Colon (tissue), 2 donors: ENCODE measurements around the gene SHMT2.

Experiments
- FAIRE-seq: peaks from 2 replicates; lab custom pipeline; 2012; peaks lifted over from hg19 to GRCh38; lab: Jason Lieb, UNC
- donor health status: control.
- donor health status: control.

SHMT2 gene

DNA sequence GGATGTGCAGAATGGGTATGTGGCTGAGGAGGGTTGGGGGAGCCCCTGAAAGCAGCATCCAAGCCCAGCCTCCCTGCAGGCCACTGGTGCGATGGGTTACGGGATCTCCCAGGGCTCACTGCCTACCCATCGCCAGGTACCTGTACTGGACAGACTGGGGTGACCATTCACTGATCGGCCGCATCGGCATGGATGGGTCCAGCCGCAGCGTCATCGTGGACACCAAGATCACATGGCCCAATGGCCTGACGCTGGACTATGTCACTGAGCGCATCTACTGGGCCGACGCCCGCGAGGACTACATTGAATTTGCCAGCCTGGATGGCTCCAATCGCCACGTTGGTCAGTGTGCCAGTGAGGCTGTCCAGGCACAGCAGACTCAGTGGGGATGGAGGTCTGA is 31.2 kb upstream of the SHMT2 start:
- FAIRE-seq: no peak

DNA sequence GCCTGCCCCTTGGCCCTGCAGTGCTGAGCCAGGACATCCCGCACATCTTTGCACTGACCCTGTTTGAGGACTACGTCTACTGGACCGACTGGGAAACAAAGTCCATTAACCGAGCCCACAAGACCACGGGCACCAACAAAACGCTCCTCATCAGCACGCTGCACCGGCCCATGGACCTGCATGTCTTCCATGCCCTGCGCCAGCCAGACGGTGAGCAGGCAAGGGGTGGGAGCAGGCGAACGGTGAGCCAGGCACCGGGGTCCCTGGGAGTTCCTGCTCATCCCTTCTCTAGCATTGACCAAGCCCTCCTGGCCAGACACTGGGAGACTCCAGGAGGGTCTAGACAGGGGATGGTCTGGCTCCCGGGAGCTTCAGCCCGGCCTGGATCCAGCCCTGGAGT is 30.3 kb upstream of the SHMT2 start:
- no peak for FAIRE-seq

DNA sequence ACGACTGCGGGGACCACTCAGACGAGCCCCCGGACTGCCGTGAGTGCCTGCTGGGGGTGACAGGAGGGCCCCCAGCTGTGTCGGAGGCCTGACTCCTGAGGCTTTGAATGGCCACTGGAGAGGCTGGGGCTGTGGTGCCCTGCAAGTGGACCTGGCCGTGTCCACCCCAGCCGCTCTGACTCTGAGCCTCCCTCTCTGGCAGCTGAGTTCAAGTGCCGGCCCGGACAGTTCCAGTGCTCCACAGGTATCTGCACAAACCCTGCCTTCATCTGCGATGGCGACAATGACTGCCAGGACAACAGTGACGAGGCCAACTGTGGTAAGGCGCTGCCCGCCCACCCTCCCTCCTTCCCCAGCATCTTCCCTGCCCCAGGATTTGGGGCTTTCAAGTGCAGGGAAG is 29.0 kb upstream of the SHMT2 start:
- no peak for FAIRE-seq

DNA sequence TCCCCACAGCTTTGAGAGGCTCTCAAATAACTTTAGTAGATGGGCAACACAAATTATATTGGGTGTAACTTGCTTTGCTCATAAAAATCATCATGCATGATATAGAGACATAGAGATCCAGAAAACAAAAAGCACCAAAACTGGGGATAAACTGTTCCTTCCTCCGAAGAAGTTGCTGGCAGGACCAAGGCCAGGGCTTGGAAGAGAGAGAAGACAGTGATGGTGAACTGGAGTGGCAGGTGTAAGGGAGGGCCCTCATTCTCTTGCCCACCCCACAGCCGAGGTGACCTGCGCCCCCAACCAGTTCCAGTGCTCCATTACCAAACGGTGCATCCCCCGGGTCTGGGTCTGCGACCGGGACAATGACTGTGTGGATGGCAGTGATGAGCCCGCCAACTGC is 28.3 kb upstream of the SHMT2 start:
- FAIRE-seq: no peak

DNA sequence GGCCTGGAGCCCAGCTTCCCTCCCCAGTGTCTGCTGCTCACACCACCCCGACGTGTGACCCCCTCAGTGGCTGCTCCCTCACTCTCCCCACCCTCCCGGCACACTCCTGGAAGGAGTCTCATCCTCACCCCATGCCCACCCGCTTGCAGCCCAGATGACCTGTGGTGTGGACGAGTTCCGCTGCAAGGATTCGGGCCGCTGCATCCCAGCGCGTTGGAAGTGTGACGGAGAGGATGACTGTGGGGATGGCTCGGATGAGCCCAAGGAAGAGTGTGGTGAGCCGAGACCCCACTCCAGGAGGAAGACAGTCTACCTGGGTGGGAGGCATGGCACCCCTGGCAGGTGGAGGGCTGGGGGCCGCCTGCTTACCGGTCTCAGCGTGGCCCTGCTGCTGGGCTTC is 27.9 kb upstream of the SHMT2 start:
- FAIRE-seq: no peak

DNA sequence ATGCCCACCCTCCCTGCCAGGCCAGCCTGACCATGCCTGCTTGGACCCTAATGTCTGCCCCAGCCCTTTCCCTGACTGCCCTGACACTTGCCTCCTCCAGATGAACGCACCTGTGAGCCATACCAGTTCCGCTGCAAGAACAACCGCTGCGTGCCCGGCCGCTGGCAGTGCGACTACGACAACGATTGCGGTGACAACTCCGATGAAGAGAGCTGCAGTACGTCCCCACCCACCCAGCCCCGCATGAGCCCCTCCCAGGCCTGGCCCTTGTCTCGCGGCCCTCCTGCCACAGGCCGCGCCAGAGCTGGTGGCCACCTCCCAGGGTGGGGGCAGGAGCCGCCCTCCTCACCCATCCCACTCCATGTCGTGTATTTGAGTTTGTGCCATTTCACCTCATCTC is 27.2 kb upstream of the SHMT2 start:
- FAIRE-seq: no peak

DNA sequence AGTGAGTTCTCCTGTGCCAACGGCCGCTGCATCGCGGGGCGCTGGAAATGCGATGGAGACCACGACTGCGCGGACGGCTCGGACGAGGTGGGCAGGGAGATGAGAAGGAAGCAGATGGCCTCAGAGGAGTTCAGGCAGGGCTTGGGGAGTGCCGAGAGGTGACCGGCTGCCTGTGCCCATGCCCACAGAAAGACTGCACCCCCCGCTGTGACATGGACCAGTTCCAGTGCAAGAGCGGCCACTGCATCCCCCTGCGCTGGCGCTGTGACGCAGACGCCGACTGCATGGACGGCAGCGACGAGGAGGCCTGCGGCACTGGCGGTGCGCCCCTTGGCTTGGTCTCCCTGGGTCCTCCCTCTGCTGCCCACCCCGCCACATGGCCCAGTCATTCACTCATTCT is 26.3 kb upstream of the SHMT2 start:
- FAIRE-seq: no peak

DNA sequence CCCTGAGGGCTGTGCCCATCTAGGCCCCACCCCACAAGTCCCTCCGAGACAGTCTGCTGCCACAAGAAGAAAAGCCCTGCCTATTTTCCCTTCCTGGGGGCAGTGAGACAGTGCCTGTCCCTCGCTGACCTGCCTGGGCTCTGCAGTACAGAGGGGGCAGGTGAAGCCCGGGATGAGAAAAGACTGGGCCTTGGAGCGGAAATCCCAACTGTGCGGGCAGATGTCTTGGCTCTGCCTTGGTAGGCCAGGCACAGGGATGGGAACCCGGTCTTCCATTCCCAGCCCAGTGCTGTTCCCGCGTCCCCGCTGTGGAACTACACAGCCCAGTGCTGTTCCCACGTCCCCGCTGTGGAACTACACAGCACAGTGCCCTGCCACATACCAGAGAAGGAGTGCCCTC is 25.7 kb upstream of the SHMT2 start:
- FAIRE-seq: no peak

DNA sequence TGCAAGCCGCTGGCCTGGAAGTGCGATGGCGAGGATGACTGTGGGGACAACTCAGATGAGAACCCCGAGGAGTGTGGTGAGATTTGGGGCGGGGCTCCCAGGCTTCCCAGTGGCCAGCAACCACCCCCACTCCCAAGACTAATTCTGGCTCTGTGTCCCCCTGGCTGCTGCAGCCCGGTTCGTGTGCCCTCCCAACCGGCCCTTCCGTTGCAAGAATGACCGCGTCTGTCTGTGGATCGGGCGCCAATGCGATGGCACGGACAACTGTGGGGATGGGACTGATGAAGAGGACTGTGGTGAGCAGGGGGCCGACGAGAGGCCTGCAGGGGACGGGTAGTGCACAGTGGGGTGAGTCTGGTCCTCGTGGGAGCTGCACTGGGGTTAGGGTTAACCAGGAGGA is 25.1 kb upstream of the SHMT2 start:
- FAIRE-seq: no peak

DNA sequence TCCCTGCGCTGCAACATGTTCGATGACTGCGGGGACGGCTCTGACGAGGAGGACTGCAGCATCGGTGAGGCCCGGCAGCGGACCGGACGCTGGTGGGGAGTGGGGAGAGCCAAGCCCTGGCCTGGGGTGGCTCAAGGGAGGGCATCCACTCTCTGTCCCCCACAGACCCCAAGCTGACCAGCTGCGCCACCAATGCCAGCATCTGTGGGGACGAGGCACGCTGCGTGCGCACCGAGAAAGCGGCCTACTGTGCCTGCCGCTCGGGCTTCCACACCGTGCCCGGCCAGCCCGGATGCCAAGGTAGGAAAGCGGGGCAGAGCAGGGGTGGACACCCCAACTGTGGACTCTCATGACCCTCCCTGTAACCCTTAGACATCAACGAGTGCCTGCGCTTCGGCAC is 24.3 kb upstream of the SHMT2 start:
- FAIRE-seq: no peak

DNA sequence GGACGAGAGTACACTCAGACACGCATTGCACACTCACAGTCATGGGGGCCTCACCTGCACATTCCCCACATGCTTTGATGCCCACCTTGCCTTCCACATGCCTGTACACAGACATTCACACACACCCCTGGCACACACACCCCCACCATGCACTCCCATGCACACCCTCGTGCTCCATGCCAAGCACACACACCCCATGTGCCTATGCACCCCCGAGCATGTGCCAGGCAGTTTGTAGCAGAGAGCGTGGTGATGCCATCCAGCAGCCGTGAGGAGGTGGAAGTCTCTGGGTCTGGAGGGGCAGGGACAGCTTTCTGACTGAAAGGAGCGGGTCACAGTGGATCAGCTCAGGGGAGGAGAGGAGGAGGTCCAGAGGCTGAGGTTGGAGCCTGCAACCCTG is 23.6 kb upstream of the SHMT2 start:
- FAIRE-seq: no peak

DNA sequence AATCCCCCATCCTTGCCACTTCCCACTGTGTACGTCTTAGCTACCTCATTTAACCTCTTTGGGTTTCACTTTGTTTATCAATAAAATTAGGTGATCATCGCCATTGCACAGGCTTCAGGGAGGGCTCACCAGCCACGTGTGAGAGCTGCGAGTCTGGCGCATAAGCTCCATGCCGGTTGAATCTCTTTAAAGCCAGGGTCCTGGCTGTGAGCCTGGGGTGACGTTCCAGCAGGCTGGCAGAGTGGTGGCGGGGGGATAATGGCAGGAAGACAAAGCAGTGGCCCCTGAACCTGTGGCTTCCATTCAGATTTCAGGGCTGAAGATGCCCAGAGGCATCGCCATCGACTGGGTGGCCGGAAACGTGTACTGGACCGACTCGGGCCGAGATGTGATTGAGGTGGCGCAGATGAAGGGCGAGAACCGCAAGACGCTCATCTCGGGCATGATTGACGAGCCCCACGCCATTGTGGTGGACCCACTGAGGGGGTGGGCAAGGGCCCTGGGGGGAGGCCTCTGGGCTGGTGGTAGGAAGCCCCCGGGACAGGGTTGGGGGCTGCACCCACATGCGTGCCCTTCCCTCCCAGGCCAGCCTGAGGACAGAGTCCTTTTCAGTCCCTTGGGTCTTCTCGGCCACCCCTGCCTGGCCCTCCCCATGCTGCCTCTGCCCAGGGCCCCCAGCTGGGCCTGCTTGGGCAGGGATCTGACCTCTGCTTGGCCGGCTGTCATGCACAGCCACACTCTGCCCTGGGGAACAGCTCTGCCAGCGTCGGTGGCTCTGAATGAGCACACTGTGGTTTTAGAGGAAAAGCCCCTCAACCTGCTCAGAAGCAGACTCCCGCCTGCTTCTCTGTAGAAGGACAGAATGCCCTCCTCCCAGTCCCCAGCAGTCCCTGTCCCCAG is 21.5 kb upstream of the SHMT2 start:
- FAIRE-seq: no peak

DNA sequence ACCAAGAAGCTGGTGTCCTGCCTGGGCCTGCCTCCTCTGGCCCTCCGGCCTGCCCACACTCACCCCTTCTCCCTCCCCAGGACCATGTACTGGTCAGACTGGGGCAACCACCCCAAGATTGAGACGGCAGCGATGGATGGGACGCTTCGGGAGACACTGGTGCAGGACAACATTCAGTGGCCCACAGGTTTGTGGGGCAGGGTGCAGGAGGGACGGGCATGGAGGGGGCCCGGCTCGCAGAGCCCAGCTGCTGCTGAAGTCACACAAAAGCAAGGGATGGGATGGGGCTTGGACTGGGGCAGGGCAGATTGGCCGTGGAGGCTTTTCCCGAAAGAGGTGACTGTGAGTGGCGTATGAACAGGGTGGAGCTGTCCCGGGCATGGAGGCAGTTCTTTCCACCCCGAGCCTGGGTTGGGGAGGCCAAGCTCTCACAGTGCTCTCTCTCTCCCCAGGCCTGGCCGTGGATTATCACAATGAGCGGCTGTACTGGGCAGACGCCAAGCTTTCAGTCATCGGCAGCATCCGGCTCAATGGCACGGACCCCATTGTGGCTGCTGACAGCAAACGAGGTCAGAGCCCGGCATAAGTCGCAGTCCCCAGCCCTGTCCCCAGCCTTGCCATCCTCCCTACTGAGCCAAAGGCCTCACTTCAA is 20.8 kb upstream of the SHMT2 start:
- no peak for FAIRE-seq

DNA sequence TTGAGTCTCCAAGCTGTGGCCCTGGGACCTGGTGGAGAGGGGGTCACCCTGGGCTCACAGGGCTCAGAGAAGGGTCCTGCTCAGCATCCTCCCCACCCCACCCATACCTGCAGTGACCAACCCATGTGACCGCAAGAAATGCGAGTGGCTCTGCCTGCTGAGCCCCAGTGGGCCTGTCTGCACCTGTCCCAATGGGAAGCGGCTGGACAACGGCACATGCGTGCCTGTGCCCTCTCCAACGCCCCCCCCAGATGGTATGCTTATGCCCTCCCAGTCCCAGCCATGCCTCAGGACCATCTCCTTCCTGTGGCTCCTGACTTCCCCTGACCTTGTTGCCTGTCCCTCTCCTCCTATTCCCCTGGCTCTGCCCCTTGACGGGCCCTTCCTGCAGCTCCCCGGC is 19.6 kb upstream of the SHMT2 start:
- FAIRE-seq: no peak

DNA sequence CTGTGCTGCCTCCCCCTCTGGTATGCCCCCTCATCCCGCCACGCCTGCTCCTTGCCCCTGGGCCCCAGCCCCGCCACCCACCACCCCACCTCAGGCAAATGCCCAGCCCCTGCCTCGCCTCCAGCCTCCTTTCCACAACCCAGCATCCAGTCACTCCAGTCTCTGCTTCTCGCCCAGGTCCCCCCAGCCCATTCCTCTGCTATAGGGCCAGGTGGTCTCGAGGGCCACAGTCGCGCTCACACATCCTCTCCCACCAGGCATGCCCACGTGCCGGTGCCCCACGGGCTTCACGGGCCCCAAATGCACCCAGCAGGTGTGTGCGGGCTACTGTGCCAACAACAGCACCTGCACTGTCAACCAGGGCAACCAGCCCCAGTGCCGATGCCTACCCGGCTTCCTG is 19.1 kb upstream of the SHMT2 start:
- FAIRE-seq: no peak

DNA sequence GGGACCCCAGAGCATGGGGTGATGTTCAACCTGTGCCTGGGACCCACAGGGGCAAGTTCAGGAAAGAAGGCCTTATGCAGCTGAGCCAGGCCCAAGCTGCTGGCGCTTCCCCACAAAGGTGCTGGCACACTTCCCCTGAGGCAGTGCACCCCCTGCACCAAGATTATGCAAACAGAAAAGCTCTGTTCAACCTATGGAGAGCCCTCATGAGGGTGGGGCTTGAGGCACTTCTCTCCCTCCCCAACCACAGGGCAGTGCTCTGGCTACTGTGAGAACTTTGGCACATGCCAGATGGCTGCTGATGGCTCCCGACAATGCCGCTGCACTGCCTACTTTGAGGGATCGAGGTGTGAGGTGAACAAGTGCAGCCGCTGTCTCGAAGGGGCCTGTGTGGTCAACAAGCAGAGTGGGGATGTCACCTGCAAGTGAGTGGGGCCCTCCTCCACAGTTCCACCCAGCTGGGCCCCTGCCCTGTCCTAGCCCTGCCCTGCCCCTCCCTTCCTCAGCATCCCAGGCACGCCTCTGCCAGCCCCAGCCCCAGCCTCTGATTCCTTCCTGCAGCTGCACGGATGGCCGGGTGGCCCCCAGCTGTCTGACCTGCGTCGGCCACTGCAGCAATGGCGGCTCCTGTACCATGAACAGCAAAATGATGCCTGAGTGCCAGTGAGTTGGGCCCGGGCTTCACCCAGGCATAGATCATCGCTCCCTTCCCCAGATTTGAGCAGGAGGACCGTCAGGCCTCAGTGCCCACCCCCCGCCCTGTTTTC is 18.4 kb upstream of the SHMT2 start:
- FAIRE-seq: no peak

DNA sequence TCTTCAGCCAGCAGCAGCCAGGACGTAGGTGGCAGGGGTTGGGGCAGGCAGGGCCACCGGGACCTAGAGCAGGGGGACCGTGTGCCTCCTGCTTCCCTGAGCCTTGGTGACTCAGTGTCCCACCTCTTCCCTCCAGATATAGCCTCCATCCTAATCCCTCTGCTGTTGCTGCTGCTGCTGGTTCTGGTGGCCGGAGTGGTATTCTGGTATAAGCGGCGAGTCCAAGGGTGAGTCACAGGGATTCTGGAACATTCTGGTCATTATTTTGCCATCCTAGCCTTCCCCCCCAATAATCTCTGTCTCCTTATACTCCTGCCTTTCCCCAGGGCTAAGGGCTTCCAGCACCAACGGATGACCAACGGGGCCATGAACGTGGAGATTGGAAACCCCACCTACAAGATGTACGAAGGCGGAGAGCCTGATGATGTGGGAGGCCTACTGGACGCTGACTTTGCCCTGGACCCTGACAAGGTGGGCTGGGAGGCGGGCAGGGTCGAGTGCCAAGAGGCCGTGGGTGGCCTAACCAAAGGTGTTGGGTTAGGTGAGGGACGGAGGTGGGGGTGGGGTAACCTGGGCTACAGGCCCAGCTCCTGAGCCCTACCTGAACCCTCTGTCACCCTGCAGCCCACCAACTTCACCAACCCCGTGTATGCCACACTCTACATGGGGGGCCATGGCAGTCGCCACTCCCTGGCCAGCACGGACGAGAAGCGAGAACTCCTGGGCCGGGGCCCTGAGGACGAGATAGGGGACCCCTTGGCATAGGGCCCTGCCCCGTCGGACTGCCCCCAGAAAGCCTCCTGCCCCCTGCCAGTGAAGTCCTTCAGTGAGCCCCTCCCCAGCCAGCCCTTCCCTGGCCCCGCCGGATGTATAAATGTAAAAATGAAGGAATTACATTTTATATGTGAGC is 17.5 kb upstream of the SHMT2 start:
- FAIRE-seq: no peak

DNA sequence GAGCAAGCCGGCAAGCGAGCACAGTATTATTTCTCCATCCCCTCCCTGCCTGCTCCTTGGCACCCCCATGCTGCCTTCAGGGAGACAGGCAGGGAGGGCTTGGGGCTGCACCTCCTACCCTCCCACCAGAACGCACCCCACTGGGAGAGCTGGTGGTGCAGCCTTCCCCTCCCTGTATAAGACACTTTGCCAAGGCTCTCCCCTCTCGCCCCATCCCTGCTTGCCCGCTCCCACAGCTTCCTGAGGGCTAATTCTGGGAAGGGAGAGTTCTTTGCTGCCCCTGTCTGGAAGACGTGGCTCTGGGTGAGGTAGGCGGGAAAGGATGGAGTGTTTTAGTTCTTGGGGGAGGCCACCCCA is 16.8 kb upstream of the SHMT2 start:
- FAIRE-seq: no peak

DNA sequence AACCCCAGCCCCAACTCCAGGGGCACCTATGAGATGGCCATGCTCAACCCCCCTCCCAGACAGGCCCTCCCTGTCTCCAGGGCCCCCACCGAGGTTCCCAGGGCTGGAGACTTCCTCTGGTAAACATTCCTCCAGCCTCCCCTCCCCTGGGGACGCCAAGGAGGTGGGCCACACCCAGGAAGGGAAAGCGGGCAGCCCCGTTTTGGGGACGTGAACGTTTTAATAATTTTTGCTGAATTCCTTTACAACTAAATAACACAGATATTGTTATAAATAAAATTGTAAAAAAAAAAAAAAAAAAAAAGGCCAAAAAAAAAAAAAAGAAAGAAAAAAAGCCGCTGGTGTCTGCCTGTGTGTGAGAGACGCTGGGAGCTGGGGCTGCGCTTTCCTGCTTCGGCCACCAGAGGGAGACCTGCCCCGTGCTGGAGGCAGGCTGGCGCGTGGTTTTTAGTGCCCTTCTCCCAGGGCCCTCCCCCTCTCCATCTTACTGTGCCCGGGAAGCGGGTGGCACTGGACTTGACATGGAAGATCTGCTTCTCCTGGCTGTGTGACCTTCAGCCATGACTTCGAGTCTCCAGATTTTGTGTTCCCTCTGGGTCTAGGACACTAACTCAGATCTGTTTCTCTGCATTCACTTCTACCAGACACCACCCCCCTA is 16.3 kb upstream of the SHMT2 start:
- peak; percentile 69 for FAIRE-seq

DNA sequence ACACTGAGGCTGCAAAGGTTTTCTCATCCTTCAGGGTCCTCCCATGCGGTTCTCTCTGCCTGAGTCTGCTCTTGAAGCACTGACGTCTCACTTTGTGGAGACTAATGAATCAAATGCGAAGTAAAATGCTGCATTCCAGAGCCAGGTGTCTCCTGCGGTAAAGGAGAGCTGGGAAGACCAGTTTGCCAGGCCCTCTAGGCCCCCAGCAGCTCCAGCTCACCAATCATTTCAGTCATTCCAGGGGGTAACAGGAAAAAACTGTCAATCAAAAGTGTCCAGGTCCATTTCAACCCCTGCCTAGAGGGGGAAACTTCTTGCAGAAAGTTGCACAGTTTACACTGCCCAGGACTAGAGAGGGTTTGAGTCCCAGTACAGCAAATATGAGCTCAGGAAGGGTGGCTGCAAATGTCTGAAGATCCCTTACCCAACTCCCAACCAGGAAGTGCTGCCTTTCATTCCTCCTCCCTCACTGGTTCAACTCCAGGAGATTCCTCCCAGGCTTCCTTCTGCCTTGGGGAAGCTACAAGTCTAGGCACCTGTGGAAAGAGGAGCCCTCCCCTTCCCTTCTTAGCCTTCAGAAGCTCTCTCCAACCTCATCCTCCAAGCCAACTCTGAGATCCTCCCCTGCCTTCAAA is 15.6 kb upstream of the SHMT2 start:
- no peak for FAIRE-seq

DNA sequence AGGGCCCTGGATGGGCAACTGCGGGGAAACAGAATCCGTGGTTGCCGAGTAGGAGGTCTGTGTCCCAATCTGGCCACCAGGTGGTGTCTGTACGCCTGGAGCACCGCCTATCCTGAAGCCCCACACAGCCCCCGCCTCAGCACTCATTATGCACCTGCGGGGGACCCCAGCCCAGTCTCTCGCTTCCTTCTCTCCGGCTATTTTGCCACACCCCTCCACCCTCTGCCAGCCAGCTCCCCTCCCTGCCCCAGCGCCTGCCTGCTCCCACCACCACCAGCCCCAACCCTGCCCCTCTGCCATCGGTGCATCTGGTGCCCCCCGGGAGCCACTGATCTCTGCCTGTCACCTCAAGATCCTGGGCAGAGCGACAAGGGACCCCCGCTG is 15.1 kb upstream of the SHMT2 start:
- FAIRE-seq: no peak
